Stimulated activated CD4-positive, alpha-beta T cell treated with anti-CD3 and anti-CD28 coated beads, Interleukin-4, amount 100 ng/mL, for 48 hours (primary cell): ENCODE measurements around the gene RHBDD2.
"Not testable (repeated sequence)": the region's sequence is repeated elsewhere in the genome, so short reads cannot be mapped to it uniquely, and the experiment has no call there.

Experiments
- DNase-seq, 2 donors: peaks; one replicate each; pipeline ENCODE4 v3.0.0-alpha.2; 2020; ENCODE audit warnings: low read depth in 2 of 2

Gene RHBDD2

DNA sequence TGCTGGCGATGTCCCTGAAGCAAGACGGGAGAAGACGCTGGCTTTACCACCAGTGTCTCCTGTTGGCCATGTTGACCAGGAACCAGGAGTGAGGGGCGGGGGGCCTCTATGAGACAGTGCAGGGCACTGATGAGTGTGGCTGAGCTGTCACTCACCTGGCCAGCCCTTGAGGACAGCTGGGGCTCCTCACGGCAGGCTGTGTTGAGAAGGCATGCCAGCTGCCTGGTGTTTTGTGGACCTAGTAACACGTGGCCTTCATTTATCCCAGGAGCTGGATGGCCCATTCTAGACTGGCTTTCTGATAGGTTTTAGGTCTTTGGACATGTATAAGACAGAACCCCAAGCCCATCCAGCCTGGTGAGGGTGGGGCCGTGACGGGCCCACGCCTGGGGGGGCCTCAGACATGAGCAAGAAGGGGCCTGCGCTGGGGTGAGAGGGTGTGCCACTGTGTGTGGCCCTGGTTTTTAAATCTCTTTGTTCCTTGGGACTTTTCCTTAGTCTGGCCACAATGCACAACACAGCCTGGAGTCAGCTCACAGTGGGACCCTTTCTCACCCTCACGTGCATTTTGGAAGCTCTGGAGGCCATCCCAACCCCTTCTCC lies 10.5 kb downstream of the RHBDD2 start:
- no peak for DNase-seq

DNA sequence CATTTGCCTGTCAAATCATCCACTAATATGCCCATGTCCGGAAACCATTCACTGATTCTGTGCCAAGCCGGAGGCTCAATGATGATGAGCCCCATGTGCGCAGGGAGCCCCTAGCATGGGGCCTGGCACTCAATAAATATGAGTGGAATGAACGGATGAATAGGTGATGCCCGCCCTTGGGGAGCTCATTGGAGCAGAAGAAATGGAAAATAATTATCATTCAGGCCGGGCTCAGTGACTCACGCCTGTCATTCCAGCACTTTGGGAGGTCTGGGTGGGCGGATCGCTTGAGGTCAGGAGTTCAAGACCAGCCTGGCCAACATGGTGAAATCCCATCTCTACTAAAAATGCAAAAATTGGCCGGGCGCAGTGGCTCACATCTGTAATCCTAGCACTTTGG lies 11.0 kb downstream of the RHBDD2 start:
- DNase-seq = no peak

DNA sequence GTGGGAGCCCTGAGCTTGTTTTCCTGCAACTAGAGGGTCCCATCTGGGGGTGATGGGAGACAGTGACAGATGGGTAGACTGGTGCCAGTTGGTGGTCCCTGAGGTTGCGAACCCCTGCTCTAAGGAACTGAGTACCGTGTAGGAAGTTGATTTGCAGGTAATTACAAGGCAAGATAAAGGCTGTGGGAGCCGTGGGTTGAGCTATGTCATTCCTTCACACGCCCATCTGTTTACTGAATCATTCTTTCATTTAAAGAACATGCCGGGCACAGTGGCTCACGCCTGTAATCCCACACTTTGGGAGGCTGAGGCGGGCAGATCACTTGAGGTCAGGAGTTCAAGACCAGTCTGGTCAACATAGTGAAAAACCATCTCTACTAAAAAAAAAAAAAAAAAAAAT lies 12.4 kb downstream of the RHBDD2 start:
- not testable (repeated sequence) for DNase-seq

DNA sequence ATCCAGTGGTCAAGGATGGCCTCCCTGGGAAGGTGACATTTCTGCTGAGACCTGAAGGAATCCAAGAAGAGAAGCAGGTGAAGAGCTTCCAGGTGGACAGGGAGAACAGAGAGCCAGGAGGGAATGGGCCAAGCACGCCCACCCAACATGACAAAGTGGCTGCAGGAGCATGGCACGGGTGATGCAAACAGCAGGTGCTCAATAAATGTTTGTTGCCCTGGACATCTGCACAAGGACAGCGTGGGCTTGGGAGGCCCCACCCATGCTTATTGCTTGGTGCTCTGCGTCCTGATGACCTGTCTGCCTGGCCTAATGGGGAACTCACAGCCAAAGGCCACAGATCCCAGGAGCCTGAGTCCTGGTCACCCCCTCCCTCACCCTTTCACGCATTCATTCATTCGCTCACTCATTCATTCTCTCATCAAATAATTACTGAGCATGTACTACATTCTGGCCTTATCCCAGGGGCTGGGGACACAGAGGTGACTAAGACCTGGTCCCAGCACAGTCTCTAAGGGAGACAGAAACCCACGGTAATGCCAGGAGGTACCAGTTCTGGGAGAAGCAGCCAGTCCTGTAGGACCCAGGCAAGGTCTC lies 13.1 kb downstream of the RHBDD2 start:
- no peak for DNase-seq

DNA sequence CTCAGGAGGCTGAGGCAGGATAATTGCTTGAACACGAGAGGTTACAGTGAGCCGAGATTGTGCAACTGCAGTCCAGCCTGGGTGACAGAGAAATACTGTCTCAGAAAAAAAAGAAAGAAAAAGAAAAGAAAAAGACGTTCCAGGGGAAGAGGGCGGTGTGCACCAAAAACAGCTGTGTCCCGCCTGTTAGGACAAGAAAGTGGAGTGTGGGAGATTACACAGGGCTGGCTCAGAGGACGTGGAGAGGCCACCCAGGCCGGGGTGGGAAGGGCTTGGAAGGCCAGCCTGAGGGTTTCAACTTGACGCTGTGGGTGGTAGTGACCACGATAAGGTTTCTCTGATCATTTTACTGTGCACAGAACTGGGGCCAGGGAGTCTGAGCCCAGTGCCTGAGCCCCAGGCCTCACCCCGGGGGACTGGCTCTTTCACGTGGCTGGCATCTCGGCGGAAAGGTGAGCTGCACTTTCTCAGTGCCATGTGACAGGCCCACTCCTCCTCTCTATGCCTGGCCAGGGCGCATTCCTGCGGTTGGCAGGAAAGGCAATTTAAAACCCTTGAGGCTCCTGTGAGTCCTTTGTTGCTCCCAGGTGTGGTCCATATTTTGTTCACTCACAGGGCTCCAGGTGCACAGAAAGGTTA lies 13.9 kb downstream of the RHBDD2 start:
- DNase-seq = no peak

DNA sequence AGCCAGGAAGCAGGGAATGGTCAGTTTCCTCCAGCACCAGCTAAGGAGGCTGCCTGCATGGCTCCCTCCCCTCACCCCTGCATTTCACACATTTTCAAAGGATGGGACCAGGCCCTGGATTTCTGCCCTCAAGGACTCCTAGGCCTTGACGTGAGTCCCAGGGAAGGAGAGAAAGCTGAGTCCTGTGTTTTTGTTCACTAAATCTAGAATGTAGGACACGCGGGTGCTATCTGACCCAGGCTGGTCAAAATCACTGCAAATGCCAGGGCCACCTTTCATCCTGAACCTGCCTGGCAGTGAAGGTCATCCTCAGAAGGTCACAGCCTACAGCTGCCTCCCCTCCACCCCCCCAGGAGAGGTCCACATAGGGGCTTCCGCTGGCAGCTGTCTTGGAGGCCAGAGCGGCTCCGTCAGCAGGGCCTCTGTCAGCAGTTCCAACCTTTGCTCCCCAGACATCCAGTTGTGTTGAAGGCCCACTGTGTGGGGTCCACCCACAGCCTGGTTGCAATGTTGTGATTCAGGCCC lies 18.0 kb downstream of the RHBDD2 start:
- DNase-seq = no peak

DNA sequence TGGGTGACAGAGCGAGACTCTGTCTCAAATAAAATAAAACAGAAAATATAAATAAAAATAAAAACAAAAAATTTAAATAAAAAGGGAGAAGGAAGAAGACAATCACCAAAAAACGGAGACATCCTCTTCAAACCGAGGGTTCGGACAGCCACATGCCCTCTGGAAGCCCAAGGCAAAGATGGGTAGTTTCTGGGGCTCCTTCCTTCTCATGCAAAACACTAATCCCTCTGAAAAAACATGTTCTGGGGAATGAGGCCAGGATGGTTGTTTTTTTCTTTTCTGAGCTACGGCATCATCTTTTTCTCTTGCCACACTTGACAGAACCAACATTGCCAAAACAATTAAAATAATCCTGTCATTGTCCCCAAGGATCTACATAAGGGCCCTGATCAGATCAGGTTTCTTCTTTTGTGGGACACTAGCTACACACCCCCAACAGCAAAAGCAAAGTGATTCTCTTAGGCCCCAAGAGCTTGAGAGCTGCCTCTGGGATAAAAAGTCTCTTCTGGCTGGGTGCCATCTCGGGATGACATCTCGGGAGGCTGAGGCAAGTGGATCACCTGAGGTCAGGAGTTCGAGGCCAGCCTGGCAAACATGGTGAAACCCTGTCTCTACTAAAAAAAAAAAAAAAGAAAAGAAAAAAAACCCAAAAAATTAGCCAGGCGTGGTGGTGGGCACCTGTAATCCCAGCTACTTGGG lies 21.9 kb downstream of the RHBDD2 start:
- no peak for DNase-seq

DNA sequence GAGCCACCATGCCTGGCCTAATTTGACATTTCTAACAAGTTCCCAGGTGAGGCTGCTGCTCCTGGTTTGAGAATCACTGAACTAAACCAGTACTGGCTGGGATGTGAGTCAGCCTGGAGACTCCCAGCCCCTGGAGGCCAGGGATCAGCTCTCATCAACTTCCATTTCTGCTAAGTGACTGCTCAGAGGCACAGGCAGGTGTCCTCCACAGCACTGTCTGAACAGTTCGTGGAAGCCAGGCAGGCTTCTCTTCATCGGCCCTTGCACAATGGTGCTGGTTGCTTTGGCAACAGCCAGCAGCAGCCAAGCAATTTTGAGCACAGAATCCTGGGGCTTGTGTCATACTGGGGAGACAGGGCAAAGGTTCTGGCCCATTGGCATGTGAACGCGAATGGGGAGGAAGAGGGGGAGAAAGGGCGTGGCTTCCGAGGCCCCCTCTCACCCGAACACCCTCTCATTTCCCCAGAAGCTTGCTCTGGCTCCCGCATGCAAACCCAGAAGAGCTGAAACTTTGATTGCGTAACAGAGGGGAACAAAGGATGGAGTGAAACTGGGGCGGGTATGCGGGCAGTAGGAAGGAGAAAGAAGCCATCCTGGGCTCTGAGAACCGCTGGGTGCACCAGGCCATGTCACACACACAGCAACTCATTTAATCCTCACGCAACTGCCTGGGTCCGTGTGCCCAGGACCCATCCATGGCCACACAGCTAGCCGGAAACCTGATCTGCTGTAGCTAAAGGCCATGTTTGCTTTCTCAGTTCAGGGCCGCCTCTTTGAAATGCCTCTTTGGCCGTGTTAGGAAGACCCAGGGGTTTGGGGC lies 27.2 kb downstream of the RHBDD2 start:
- no peak for DNase-seq

DNA sequence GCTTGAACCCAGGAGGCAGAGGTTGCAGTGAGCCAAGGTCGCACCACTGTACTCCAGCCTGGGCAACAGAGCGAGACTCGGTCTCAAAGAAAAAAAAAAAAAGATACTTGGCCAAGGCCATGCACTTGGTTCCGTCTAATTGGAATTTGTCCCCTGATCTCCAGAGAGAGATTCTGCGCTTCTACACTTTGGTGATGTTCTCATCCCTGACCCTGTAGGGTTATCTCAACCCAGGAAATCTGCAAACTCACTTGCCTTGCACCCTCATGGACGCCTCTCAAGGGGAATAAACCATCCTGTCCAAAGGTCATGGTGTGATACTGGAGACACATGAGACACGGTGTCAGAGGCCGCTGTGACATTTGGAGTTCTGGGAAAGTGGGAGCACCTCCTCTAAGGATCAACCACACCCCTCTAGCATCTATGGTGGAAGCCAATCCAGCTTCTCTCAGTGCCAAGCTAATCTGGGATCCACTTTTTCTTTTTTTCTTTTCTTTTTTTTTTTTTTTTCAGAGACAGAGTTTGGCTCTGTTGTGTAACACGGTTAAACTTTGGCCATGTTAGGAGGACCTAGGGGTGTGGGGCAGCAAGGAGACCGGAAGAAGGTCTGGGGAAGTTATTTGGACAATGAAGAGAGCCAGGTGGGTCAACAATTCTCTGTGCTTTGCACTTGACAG lies 28.3 kb downstream of the RHBDD2 start:
- no peak for DNase-seq

DNA sequence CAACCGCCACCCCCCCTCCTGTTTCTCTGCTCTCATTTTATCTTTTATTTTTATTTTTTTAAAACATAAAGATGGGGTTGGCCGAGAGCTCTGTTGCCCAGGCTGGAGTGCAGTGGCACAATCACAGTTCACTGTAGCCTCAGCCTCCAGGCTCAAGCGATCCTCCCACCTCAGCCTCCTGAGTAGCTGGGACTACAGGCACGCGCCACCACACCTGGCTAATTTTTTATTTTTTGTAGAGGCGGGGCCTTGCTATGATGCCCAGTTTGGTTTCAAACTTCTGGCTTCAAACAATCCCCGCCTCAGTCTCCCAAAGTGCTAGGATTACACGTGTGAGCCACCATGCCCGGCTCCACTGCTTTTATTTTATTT lies 28.8 kb downstream of the RHBDD2 start:
- not testable (repeated sequence) for DNase-seq

DNA sequence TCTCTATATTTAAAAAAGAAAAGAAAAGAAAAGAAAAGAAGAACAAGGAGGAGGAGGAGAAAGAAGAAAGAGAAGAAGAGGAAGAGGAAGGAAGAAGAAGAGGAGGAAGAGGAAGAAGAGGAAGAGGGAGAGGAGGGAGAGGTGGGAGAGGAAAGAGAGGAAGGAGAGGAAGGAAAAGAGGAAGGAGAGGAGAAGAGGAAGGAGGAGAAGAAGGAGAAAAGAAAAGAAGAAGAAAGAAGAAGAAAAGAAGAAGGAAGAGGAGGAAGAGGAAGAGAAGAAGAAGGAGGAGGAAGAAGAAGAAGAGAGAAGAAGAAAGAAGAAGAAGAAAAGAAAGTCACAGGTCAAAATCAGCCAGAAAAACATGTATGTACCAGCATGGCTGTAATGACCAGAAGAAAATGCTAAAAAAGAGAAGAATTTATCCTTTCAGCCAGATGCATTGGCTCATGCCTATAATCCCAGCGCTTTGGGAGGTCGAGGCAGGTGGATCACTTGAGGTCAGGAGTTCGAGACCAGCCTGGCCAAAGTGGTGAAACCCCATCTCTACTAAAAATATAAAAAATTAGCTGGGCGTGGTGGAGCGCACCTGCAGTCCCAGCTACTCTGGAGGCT lies 30.8 kb downstream of the RHBDD2 start:
- DNase-seq = no peak

DNA sequence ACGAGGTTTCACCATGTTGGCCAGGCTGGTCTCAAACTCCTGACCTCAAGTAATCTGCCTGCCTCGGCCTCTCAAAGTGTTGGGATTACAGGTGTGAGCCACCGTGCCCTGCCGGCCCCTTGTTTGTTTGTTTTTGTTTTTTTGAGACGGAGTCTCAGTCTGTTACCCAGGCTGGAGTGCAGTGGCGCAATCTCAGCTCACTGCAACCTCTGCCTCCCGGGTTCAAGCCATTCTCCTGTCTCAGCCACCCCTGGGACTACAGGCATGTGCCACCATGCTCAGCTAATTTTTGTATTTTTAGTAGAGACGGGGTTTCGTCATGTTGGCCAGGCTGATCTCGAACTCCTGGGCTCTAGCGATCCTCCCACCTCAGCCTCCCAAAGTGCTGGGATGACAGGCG lies 32.4 kb downstream of the RHBDD2 start:
- not testable (repeated sequence) for DNase-seq

DNA sequence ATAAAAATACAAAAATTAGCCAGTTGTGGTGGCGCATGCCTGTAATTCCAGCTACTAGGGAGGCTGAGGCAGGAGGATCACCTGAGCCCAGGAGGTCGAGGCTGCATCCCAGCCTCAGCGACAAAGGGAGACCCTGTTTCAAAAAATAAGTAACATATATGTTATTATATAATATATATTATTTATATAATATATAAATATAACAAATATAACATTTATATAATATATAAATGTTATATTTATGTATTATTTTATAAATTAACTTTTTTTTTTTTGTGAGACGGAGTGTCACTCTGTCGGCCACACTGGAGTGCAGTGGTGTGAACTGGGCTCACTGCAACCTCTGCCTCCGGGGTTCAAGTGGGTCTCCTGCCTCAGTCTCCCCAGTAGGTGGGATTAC lies 34.6 kb downstream of the RHBDD2 start:
- DNase-seq = no peak

DNA sequence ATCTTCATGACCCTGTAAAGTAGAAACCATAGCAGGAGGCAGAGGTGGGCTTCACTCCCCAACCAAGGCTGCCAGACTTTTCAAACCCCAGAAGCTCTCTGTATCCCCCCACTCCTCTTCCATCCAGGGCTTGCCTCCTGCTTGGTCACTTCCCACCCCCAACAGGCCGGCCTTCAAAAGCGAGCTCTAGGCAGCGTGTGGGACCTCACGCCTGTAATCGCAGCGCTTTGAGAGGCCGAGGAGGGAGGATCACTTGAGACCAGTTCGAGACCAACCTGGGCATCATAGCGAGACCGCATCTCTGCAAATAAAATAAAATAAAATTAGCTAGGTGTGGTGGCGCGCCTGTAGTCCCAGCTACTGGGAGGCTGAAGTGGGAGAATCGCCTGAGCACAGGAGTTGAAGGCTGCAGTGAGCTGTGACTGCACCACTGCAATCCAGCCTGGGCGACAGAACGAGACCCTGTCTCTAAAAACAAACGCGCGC lies 35.4 kb downstream of the RHBDD2 start:
- DNase-seq = no peak

DNA sequence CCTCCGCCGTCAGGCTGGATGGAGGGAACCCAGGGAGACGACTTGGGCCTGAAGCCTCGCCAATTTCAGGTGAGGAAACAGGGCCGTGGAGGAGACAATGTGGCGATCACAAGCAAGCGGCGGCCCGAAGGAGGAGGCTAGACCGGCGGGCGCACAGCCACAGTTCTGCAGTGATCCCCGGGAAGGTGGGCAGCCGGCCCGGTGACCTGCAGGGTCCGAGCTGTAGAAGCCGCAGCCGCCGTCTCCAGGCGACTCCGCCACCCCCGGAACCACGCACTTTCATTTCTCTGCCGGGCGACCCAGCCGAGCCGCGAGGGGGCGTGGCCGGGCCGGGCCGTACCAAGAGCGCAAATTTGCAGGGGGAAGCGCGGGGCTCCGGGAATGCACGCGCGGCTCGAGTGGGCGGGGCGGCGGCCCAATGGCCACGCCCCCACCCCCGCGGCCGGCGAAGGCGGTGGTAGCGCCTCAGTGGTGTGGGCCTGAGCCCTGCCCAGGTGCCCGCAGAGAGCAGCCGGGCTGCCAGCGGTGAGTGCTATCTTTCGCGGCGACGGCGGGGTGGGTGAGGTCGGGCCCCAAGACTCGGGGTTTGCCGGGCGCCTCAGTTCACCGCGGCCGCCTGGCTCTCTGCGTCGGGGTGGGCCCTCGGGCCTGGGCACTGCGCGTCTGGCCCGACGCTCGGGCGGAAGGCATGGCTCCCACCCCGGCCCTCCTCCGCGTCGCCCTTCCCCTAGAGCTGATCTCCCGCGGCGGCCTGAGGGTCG lies 36.0 kb downstream of the RHBDD2 start, which contains the start of gene POR:
Gene POR (plus strand): TSS at position 501 of the 761 bp plus-strand sequence. CDS start 38,847 bp downstream, outside the sequence.
- peak; percentile 93 to 95 for DNase-seq

DNA sequence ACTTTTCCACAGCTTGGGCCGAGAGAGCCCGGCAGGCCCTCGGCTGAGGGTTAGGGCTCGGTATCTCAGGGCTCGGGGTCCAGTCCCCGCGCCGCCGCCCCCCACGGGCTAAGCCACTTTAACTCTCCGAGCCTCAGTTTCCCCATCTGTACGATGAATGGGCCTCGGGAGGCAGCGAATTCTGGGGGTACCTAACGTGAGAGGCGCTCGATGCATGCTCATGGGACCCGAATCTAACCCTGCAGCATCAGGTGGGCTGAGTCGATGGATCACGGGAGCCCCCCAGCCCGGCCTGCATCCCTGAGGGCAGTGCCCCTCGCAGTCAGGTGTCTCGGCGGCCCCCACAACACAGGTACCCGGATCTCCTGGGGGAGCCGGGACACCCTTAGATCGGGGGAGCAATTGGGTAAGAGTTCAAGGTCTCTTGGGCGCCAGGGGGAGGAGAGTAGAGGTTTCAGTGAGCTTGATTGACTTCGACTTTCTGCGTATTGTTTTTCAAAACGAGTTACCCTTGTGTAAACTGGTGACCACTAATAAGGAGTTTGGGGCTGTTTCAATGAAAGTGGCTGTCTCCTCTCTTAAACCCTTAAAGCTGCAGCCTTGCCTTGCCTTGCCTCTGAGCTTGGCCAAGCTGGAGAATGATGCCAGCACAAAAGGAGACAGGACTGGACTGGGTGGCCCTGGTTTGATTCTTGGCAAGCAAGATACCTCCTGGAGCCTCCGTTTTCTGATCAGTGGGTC lies 36.8 kb downstream of the RHBDD2 start:
- no peak for DNase-seq

DNA sequence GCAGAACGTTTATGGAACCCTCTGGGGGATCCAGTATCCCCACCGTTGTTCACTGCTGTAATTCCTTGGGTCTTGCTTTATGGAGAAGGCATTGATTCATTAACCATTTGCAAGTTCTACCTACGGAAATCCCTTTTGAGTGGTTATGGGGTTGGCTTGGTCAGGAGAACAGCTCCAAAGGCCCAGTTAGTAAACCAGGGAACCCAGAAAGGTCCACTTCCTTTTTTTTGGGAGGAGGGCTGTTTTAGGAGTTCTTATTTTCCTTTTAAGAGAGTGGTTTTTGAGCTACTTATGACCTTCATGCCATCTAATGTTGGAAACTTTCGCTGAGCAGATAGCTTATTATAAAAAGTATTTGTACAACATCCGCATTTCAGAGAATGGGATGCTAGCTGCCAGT lies 37.4 kb downstream of the RHBDD2 start:
- DNase-seq = no peak

DNA sequence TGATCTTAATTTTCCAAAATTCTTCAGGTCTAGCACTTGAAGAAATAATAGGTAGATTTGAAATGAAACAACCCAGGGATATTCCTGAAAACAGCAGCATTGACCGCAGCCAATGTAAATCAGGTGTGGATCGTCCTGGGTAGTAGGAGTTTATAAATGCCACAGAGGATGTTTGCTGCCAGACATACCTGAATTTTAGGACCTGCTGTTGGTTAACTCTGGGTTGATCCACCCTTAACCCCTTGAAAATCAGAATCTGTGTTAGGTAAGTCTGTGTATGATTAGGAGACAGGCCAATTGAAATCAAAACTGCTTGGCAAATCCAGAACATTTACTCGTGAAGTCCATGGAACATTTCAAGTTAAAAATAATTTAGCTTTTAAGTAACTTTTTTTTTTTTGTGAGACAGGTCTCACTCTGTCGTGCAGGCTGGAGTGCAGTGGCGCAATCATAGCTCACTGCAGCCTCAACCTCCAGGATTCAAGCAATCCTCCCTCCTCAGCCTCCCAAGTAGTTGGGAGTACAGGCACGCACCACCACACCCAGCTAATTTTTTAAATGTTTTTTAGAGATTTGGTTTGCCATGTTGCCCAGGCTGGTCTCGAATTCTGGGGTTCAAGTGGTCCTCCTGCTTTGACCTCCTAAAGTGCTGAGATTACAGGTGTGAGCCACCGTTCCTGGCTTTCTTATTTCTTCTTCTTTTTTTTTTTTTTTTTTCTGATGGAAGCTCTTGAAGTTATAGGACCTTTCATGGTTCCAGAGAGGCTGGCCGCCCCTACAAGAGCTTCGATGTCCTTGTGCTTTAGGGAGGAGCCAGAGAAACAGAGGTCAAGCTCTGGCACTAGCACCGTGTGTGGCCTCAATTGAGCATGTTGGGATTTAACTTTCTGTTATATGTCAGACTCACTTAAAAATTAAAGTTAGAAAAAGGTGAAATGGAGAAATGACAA lies 38.1 kb downstream of the RHBDD2 start:
- no peak for DNase-seq
